RPMI7951 (cell line): ENCODE measurements around the gene PTPRN2. TPM values are rescaled to one million over a fixed set of nuclear protein-coding genes. Genes with fewer than 3 reads are reported as not detected.

Experiments
- DNase-seq: peaks from one replicate; pipeline ENCODE4 v3.0.0-alpha.2; 2012; ENCODE audit warnings: low read depth
- total RNA-seq: library from RNA; depleted of rRNA; stranded (reverse); fragments of >200 nt; shearing (Covaris generic); gene quantifications from 2 replicates; pipeline ENCODE4 v1.2.3, GENCODE V29; 2014

Gene PTPRN2
- total RNA-seq, 1 experiment from 2014 or later: 9.0 TPM

- DNase-seq: no peak
These were observed 186.3 kb downstream of the PTPRN2 start for GRCh38 chr7:158401295-158401694.

GRCh38 chr7:158400601-158401225 lies 186.9 kb downstream of the PTPRN2 start:
- DNase-seq: no peak

- no peak for DNase-seq
These were observed 187.9 kb downstream of the PTPRN2 start for GRCh38 chr7:158399762-158400161.

- DNase-seq: no peak
These were observed 188.9 kb downstream of the PTPRN2 start for GRCh38 chr7:158398750-158399149.

- no peak for DNase-seq
These were observed 189.7 kb downstream of the PTPRN2 start for GRCh38 chr7:158397885-158398284.

GRCh38 chr7:158396982-158397862 lies 190.4 kb downstream of the PTPRN2 start:
- no peak for DNase-seq

GRCh38 chr7:158396301-158396905 lies 191.2 kb downstream of the PTPRN2 start:
- DNase-seq: no peak

GRCh38 chr7:158395780-158396278 lies 191.8 kb downstream of the PTPRN2 start:
- DNase-seq: peak; percentile 28

- DNase-seq: no peak
These were observed 192.3 kb downstream of the PTPRN2 start for GRCh38 chr7:158395349-158395748.

- no peak for DNase-seq
These were observed 192.7 kb downstream of the PTPRN2 start for GRCh38 chr7:158394936-158395335.

- no peak for DNase-seq
These were observed 193.5 kb downstream of the PTPRN2 start for GRCh38 chr7:158393926-158394625.

GRCh38 chr7:158392251-158392650 lies 195.4 kb downstream of the PTPRN2 start:
- DNase-seq: no peak

- DNase-seq: no peak
These were observed 196.1 kb downstream of the PTPRN2 start for GRCh38 chr7:158391541-158391940.

GRCh38 chr7:158391141-158391540 lies 196.5 kb downstream of the PTPRN2 start:
- no peak for DNase-seq

GRCh38 chr7:158390460-158390859 lies 197.2 kb downstream of the PTPRN2 start:
- no peak for DNase-seq

GRCh38 chr7:158389514-158390425 lies 197.9 kb downstream of the PTPRN2 start:
- no peak for DNase-seq

- no peak for DNase-seq
These were observed 198.7 kb downstream of the PTPRN2 start for GRCh38 chr7:158388928-158389327.

GRCh38 chr7:158388072-158388471 lies 199.6 kb downstream of the PTPRN2 start:
- no peak for DNase-seq

- DNase-seq: no peak
These were observed 200.1 kb downstream of the PTPRN2 start for GRCh38 chr7:158387546-158387891.

GRCh38 chr7:158386866-158387545 lies 200.6 kb downstream of the PTPRN2 start:
- DNase-seq: no peak

GRCh38 chr7:158386355-158386618 lies 201.3 kb downstream of the PTPRN2 start:
- no peak for DNase-seq
